Ovary (tissue), 10 donors: Measurements from ENCODE around the gene IFIT1B. TPM values are rescaled to one million over a fixed set of nuclear protein-coding genes. Genes with fewer than 3 reads are reported as not detected.
"Not testable (repeated sequence)": the region's sequence is repeated elsewhere in the genome, so short reads cannot be mapped to it uniquely, and the experiment has no call there.

Experiments
- DNase-seq, 5 donors: peaks; one replicate each; pipeline ENCODE4 v3.0.0-alpha.2; 2019 to 2020
- H3K27ac ChIP-seq, 2 donors: fragments of 200-600 bp; one replicate each; pipeline versions ENCODE4 v1.5.1 to v1.8.0; 2019 to 2022
- H3K27me3 ChIP-seq: fragments of 200-600 bp; one replicate; pipeline ENCODE4 v1.8.0; 2022
- H3K36me3 ChIP-seq: fragments of 200-600 bp; sonication (generic); one replicate; pipeline ENCODE4 v1.5.1; 2019
- H3K4me1 ChIP-seq: one replicate; pipeline ENCODE4 v1.8.1; 2013; ENCODE audit warnings: mild to moderate bottlenecking, moderate library complexity; ENCODE audit not compliant: insufficient read depth
- H3K4me3 ChIP-seq: fragments of 200-600 bp; sonication (generic); one replicate; pipeline ENCODE4 v1.5.1; 2017
- H3K9me3 ChIP-seq, 2 donors: fragments of 200-600 bp in 1 of 2; sonication (generic) in 1 of 2; one replicate each; pipeline versions ENCODE4 v1.5.1 to v1.8.1; 2013 to 2019; ENCODE audit warnings: mild to moderate bottlenecking in 1 of 2, moderate library complexity in 1 of 2
- EP300 ChIP-seq: sonication (generic); formaldehyde crosslinking; IDR thresholded peaks from one replicate; pipeline ENCODE4 v1.6.1; 2017; ENCODE audit warnings: antibody characterized with exemption
- POLR2A ChIP-seq: fragments of 450-650 bp; IDR thresholded peaks from one replicate; pipeline ENCODE4 v1.6.1; 2017; ENCODE audit warnings: antibody characterized with exemption, mild to moderate bottlenecking, moderate library complexity
- WGBS, 3 donors: extraction: QIAGEN DNeasy Blood & Tissue Kit in 1 of 3; methylation state at CpG; one replicate each; pipeline versions ENCODE4 v1.1.5 to v1.1.7; 2013 to 2017; 5-methylcytosine and 5-hydroxymethylcytosine counted together
- intact Hi-C, 4 donors: fragments of 100-400 bp; cut with DNase I; formaldehyde crosslinking; loops; one replicate each; pipeline versions ENCODE4 v1.11.0 to v1.15.1; 2022 to 2023
- long read RNA-seq, 3 donors: library from polyadenylated mRNA in 2 of 3; unstranded in 2 of 3; transcript quantifications; one replicate each; pipeline ENCODE4 v2.0.0 and lab custom pipeline, GENCODE V29; 2021 to 2026
- polyA plus RNA-seq, 2 donors: library from polyadenylated mRNA; stranded (reverse); fragments of 200-250 nt in 1 of 2; fragments of 350-450 nt in 1 of 2; fragmentation: Illumina TruSeq in 1 of 2; extraction: RNeasy Lipid Tissue Mini Kit (QIAGEN cat#74804) in 1 of 2; gene quantifications; one replicate each; pipeline ENCODE4 v1.2.3, GENCODE V29; 2013 to 2014
- total RNA-seq, 7 donors: library from RNA; depleted of rRNA in 2 of 7; stranded (reverse); fragments of >200 nt in 2 of 7; fragmentation: NEBNext Ultra II Directional in 3 of 7; extraction: Animal tissue kit (Norgen Biotek cat#: 25700) in 3 of 7; gene quantifications; one replicate each; pipeline versions ENCODE4 v1.1.0 to v1.2.4, GENCODE V29; 2016 to 2023
- TF ChIP-seq, protein P1 (sequence below), 3 donors: fragments of 450-650 bp in 2 of 3; fragments of 200-600 bp in 1 of 3; IDR thresholded peaks; one replicate each; pipeline versions ENCODE4 v1.5.1 to v1.8.0; 2016 to 2022; ENCODE audit warnings: antibody characterized with exemption in 3 of 3, mild to moderate bottlenecking in 1 of 3
- donor health status: DM: no; HTN: no; CAD: no; lungs with moderate emphysema.
- donor health status: DM: no; HTN: no; CAD: no.
- donor health status: Bipolar disorder and iron deficiency.
- donor health status: DM: yes; HTN: yes; CAD: no.
- donor health status: DM: no; HTN: no; CAD: no.
- donor health status: DM: yes; HTN: yes; CAD: no.

The IFIT1B gene, protein sequence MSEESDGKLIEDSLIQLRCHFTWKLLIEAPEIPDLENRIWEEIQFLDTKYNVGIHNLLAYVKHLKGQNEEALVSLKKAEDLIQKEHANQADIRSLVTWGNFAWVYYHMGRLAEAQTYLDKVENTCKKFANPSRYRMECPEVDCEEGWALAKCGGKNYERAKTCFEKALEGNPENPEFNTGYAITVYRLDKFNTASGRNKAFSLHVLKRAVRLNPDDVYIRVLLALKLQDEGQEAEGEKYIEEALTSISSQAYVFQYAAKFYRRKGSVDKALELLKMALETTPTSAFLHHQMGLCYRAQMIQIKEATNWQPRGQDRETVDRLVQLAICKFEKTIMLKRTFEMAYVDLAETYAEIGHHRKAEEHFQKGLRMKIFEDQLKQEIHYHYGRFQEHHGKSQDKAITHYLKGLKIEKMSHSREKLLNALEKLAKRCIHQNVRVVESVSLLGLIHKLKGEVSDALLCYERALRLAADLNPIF
- under 1 TPM in 1 of 7 donors, not detected in 6; 0.18 TPM for total RNA-seq
- polyA plus RNA-seq, result not detected
- long read RNA-seq, donor 1, result 0 reads
- long read RNA-seq, donor 2, result 0 reads
- long read RNA-seq, donor 3, result 0 reads

DNA sequence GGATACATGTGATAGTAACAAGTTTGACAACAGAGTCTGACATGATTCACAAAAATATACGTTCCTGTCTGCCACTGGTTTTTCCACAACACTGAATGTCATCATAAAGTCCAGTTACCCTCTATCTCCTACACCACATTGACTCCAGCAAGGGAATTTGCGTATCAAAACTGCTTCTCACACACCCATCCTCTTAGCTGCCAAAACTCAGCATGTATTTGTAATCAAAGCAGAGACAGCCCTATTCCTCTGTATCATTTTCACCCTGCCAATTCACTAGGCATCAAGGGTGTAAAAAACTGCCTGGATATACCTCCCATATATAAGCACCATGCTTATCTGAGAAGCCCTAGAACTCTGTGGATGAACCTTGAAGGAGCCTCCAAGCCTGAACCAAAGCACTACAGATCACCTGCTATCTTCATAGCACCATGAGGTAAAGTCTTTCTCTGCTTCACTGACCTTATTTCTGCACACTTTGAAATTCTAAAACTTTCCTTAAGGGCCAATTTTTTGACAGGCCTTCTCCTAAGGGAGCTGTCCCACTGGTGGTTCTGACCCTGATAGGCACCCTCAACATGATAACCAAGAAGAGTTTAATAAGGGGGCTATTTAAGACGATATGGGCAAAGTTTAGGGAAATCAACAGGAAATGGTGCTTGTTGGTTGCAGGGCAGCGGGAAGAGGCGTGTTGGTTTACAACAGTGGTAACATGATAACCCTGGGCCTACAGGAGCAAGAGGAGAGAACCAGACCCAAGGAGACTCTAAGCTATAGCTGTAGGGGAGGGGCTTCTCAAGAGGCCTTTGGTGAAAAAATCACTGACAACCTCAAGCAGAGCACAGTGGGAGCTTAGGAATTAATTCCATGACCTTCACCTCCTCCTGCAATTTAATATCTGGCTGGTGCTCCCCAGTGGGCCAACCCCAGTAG lies at the start of gene IFIT1B:
TSS of gene IFIT1B (plus strand) at position 352 of the 933 bp plus-strand sequence. CDS start at position 432, 80 bp downstream.
- intact Hi-C loops, result no loop called here
- Histone ChIP-seq H3K27ac (no peak within 1 kb of the TSS), H3K4me3 (no peak within 1 kb of the TSS), H3K27me3 (no peaks in the 10 kb centered on the region), H3K9me3 (no peaks in the 10 kb centered on the region), H3K36me3 (no peaks in the 10 kb centered on the region), H3K4me1 (peaks cover 9% of the 10 kb centered on the region)
- DNase-seq, result no peak
- 81 to 94% (median 93%) methylated on average over 5 of the region's 5 CpGs for WGBS, 3 donors
- no peak for TF ChIP-seq EP300
- TF ChIP-seq, protein P1, sequence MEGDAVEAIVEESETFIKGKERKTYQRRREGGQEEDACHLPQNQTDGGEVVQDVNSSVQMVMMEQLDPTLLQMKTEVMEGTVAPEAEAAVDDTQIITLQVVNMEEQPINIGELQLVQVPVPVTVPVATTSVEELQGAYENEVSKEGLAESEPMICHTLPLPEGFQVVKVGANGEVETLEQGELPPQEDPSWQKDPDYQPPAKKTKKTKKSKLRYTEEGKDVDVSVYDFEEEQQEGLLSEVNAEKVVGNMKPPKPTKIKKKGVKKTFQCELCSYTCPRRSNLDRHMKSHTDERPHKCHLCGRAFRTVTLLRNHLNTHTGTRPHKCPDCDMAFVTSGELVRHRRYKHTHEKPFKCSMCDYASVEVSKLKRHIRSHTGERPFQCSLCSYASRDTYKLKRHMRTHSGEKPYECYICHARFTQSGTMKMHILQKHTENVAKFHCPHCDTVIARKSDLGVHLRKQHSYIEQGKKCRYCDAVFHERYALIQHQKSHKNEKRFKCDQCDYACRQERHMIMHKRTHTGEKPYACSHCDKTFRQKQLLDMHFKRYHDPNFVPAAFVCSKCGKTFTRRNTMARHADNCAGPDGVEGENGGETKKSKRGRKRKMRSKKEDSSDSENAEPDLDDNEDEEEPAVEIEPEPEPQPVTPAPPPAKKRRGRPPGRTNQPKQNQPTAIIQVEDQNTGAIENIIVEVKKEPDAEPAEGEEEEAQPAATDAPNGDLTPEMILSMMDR (IDR thresholded peaks at IDR 0.05), result no peak
- TF ChIP-seq POLR2A, result no peak

DNA sequence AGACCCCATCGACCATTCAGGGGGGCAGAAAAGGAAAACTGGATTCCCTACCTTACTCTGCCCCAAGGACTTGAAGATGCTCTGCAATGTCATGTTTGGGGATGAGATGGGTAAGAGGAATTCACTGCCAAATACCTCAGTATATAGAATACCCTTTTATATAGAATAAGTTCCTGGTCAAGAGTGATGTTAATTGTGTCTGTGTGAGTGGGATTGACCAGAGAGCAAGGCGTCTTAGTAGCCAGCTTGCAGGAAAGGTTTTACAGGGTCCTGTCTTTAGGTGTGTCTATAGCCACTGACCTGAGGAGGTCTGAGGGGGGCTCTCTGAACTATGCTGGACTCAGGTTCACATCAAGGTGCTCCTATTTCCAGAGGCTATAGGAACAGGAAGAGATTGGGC lies 48.7 kb upstream of the IFIT1B start:
- Histone ChIP-seq H3K36me3 (no peaks in the 10 kb centered on the region), H3K9me3 (no peaks in the 10 kb centered on the region), H3K4me1 (peaks cover 26% of the 10 kb centered on the region), H3K27ac (peak overlapping the region in 1 of 2 donors; percentile 84), H3K4me3 (no peak overlapping the region), H3K27me3 (no peaks in the 10 kb centered on the region)
- intact Hi-C loops, result no loop called here
- TF ChIP-seq, protein P1 (IDR thresholded peaks at IDR 0.05), result no peak
- no peak for TF ChIP-seq EP300
- no peak for TF ChIP-seq POLR2A
- DNase-seq, result no peak
- 65 to 84% (median 81%) methylated on average over 2 of the region's 2 CpGs for WGBS, 3 donors

DNA sequence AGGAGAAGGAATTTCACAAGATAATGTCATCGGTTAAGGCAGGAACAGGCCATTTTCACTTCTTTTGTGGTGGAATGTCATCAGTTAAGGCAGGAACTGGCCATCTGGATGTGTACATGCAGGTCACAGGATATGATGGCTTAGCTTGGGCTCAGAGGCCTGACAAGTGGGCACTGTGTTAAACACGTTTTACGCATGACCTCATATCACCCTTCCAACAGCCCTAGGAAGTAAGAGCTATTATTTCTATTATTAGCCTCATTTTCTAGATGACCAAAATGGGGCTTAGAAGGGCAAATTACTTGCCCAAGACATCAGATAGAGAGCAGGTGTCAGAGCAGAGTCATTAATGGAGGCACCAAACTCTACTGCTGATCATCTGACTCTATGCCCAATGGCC lies 47.8 kb upstream of the IFIT1B start:
- H3K9me3 ChIP-seq, H3K4me3 ChIP-seq, DNase-seq, H3K36me3 ChIP-seq, H3K27ac ChIP-seq, intact Hi-C loops, H3K27me3 ChIP-seq: not testable (repeated sequence)
- 57 to 79% (median 68%) methylated on average over 3 of the region's 3 CpGs for WGBS, 3 donors
- H3K4me1 ChIP-seq, result peaks cover 28% of the 10 kb centered on the region

DNA sequence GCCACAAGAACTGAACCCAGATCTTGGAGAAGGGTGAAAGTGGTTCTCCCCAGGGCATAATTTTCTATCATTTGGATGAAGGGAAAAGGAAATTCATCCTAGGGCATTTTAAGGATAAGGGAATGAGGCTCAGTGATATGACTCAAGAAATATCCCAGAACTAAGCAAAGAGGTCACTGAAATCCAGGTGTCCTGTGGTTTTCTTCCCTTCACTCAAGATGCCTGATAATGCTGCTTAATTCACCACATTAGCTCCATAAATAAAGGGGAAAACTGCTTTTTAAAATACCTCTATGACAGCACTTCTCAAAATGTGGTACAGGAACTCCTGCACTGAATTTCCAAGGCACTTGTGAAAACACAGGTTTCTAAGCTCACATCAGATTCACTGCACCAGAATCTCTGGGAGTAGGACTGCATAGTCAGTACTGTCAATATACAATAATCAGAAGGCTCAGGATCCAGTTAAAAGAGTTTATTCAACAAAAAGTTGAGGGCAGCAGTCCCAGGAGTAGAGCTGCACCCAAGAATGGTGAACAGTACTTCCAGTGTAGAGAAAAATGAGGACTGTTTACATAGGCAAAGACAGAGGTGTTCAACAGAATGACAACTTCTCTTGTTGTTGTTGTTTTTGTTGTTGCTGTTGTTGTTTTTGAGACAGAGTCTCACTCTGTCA lies 47.2 kb upstream of the IFIT1B start:
- TF ChIP-seq, protein P1 (IDR thresholded peaks at IDR 0.05), result no peak
- no peak for TF ChIP-seq EP300
- TF ChIP-seq POLR2A, result no peak
- intact Hi-C loops, result no loop called here
- Histone ChIP-seq H3K4me1 (peaks cover 28% of the 10 kb centered on the region), H3K27me3 (no peaks in the 10 kb centered on the region), H3K4me3 (no peak overlapping the region), H3K36me3 (no peaks in the 10 kb centered on the region), H3K27ac (no peak overlapping the region), H3K9me3 (no peaks in the 10 kb centered on the region)
- no peak for DNase-seq

DNA sequence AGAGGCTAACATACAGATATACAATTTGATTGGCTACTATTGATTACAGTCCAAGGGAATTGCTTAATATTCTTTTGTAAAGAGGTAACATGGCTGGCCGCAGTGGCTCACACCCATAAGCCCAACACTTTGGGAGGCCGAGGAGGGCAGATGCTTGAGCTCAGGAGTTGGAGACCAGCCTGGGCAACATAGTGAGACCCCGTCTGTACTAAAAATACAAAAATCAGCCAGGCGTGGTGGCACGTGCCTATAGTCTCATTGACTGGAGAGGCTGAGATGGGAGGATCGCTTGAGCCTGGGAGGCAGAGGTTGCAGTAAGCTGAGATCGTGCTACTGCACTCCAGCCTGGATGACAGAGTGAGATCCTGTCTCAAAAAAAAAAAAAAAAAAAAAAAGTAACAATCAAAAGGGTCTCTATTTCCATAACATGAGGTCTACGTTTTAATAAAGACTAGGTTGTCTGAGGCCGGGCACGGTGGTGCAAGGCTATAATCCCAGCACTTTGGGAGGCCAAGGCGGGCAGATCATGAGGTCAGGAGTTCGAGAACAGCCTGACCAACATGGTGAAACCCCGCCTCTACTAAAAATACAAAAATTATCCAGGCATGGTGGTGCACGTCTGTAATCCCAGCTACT lies 46.3 kb upstream of the IFIT1B start:
- H3K9me3 ChIP-seq, DNase-seq, H3K27me3 ChIP-seq, H3K36me3 ChIP-seq, intact Hi-C loops: not testable (repeated sequence)
- 62 to 69% (median 67%) methylated on average over 14 of the region's 14 CpGs for WGBS, 3 donors
- Histone ChIP-seq H3K27ac (peak overlapping the region in 1 of 2 donors; percentile 59), H3K4me3 (peak overlapping the region; percentile 31), H3K4me1 (peaks cover 28% of the 10 kb centered on the region)
